ENCODE data around the gene PCDH17. TPM values are rescaled to one million over a fixed set of nuclear protein-coding genes. Genes with fewer than 3 reads are reported as not detected.

Gene PCDH17
- total RNA-seq, 2 donors from 2014 or later, result 2.1 to 2.4 TPM

GRCh38 chr13:57627663-57628062 lies 3.9 kb upstream of the PCDH17 start:
- H3K4me1 ChIP-seq, result no peaks in the 10 kb centered on the region
- intact Hi-C loops (cut with DNase I), result loop anchor here (10.0 kb wide), 1 partner anchor 1687 kb away; no protein-coding TSS in a partner anchor
- H3K36me3 ChIP-seq, result no peaks in the 10 kb centered on the region
- H3K9me3 ChIP-seq, result no peaks in the 10 kb centered on the region
- no peak for DNase-seq
- H3K27ac ChIP-seq, result no peak overlapping the region
- no peak overlapping the region for H3K4me3 ChIP-seq
- H3K27me3 ChIP-seq, result peaks cover 32% of the 10 kb centered on the region
- peak; percentile 29 for TF ChIP-seq CTCF (IDR thresholded peaks at IDR 0.05)
- H3K9ac ChIP-seq (ENCODE audit: low read depth in 2 of 2, low read length in 2 of 2), result no peak overlapping the region

DNA sequence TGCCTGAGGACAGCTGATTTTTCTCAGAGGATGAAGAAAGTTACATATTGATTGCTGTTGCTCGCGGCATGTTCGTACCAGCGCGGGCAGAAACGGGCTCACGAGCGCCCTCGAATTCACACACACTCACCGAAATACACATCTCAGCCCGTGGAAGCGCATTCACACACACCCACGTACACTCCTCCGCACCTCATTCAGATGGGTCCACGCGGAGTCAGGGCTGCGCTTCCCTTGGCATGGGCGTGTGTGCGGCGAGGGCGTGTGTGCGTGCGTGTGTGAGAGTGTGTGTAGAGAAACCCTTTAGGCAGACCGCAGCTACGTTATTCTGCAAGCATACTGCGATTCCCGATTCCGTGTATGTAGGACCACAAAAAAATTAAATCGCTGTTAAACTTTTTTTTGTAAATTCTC lies 2.1 kb upstream of the PCDH17 start:
- no peak for DNase-seq
- no peak for TF ChIP-seq CTCF (IDR thresholded peaks at IDR 0.05)
- Histone ChIP-seq H3K27me3 (peaks cover 38% of the 10 kb centered on the region), H3K36me3 (no peaks in the 10 kb centered on the region), H3K9ac (ENCODE audit: low read depth in 2 of 2, low read length in 2 of 2) (no peak overlapping the region), H3K4me1 (no peaks in the 10 kb centered on the region), H3K4me3 (no peak overlapping the region), H3K9me3 (no peaks in the 10 kb centered on the region), H3K27ac (no peak overlapping the region)
- intact Hi-C loops (cut with DNase I), result loop anchor here (10.0 kb wide), 1 partner anchor 1685 kb away; no protein-coding TSS in a partner anchor

- Histone ChIP-seq H3K4me3 (no peak overlapping the region), H3K27me3 (peaks cover 38% of the 10 kb centered on the region), H3K4me1 (no peaks in the 10 kb centered on the region), H3K27ac (no peak overlapping the region), H3K9ac (ENCODE audit: low read depth in 2 of 2, low read length in 2 of 2) (no peak overlapping the region), H3K36me3 (no peaks in the 10 kb centered on the region), H3K9me3 (no peaks in the 10 kb centered on the region)
- intact Hi-C loops (cut with DNase I), result loop anchor here (10.0 kb wide), 1 partner anchor 1685 kb away; no protein-coding TSS in a partner anchor
- no peak for TF ChIP-seq CTCF (IDR thresholded peaks at IDR 0.05)
- DNase-seq, result peak; percentile 40
These were observed 1.7 kb upstream of the PCDH17 start for GRCh38 chr13:57629821-57630235.

- H3K27ac ChIP-seq, result no peak overlapping the region
- no peak for TF ChIP-seq CTCF (IDR thresholded peaks at IDR 0.05)
- intact Hi-C loops (cut with DNase I), result no loop called here
- no peaks in the 10 kb centered on the region for H3K4me1 ChIP-seq
- peaks cover 38% of the 10 kb centered on the region for H3K27me3 ChIP-seq
- H3K36me3 ChIP-seq, result no peaks in the 10 kb centered on the region
- H3K9ac ChIP-seq (ENCODE audit: low read depth in 2 of 2, low read length in 2 of 2), result no peak overlapping the region
- peak overlapping the region; percentile 19 for H3K4me3 ChIP-seq
- H3K9me3 ChIP-seq, result no peaks in the 10 kb centered on the region
- DNase-seq, result no peak
These were observed 616 bp upstream of the PCDH17 start for GRCh38 chr13:57630661-57631595.

DNA sequence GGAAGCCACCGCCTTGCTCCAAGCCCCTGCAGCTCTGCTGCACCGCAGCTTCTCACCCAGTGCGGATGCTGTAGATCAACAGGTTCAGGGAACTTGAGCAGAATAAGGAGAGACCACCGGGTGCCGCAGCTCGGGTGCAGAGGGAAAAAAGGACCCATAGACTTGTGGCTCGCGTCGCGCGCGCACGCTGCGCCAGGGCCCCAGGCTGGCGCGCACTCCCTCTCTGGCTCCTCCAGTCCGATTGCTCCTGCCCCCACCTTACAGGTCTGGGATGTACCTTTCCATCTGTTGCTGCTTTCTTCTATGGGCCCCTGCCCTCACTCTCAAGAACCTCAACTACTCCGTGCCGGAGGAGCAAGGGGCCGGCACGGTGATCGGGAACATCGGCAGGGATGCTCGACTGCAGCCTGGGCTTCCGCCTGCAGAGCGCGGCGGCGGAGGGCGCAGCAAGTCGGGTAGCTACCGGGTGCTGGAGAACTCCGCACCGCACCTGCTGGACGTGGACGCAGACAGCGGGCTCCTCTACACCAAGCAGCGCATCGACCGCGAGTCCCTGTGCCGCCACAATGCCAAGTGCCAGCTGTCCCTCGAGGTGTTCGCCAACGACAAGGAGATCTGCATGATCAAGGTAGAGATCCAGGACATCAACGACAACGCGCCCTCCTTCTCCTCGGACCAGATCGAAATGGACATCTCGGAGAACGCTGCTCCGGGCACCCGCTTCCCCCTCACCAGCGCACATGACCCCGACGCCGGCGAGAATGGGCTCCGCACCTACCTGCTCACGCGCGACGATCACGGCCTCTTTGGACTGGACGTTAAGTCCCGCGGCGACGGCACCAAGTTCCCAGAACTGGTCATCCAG lies 964 bp downstream of the PCDH17 start:
- TF ChIP-seq CTCF (IDR thresholded peaks at IDR 0.05), result no peak
- Histone ChIP-seq H3K9ac (ENCODE audit: low read depth in 2 of 2, low read length in 2 of 2) (peak overlapping the region in 1 of 2 donors; percentile 16), H3K27me3 (peaks cover 38% of the 10 kb centered on the region), H3K27ac (no peak overlapping the region), H3K36me3 (no peaks in the 10 kb centered on the region), H3K9me3 (no peaks in the 10 kb centered on the region), H3K4me1 (no peaks in the 10 kb centered on the region), H3K4me3 (peak overlapping the region; percentile 19)
- intact Hi-C loops (cut with DNase I), result no loop called here
- DNase-seq, result no peak
